ENCODE data around the gene RAP1GAP. TPM values are rescaled to one million over a fixed set of nuclear protein-coding genes. Genes with fewer than 3 reads are reported as not detected.
A peak's percentile ranks its signal among the peaks of the same experiment; 100 is the strongest.

RAP1GAP gene
- total and polyA plus RNA-seq, 5 donors, result 15.3 to 18.7 (median 16.8) TPM

DNA sequence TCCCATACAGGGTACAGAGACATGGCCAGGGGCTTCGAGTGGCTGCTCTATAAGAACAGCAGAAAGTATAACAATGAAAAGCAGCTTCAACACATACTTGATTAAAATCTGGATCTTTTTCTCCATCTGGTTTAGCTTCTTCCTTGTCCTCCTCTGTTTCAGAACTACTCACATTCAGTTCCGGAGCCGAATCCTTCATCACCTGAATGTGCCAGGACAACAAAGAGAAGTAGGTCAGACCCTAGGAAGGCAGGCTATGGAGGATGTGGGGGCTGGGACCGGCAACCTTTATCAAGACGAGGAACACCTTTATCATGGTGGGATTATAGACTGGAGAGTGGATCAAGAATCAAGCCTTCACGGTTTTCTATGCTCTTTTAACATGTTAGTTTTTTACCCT, 32.2 kb upstream of the RAP1GAP start:
- no peak overlapping the region for H3K4me3 ChIP-seq (ENCODE audit: low read length)
- DNase-seq (no peak), ATAC-seq (no peak)
- 90% methylated on average over 6 of the region's 6 CpGs for WGBS
- H3K9me3 ChIP-seq (ENCODE audit: control insufficient read depth, low read length), result no peaks in the 10 kb centered on the region
- intact Hi-C loops (cut with DNase I), result no loop called here
- H3K4me1 ChIP-seq (ENCODE audit: control insufficient read depth, insufficient read depth, low read length), result no peaks in the 10 kb centered on the region
- no peaks in the 10 kb centered on the region for H3K27me3 ChIP-seq (ENCODE audit: control insufficient read depth, insufficient read depth)
- H3K27ac ChIP-seq (ENCODE audit: low read length), result no peak overlapping the region

DNA sequence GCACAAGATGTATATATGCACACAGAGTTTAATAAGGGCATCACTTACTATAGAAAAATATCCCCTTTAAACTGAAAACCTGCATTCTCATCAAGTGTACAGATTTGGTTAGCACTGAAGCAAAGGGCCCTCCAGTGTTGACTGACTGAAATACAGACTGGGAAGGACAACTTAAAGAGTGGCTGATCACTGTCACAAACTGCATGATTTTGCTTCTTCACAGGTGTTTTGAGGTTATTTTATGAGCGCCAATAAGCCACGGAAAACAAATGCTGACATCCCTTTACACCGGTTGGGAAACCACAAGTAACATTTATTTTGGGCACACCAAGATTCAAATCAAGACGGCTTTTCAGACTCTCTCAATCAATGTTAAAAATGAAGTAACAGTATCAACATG, 30.9 kb upstream of the RAP1GAP start:
- Histone ChIP-seq H3K4me3 (ENCODE audit: low read length) (no peak overlapping the region), H3K27me3 (ENCODE audit: control insufficient read depth, insufficient read depth) (no peaks in the 10 kb centered on the region), H3K27ac (ENCODE audit: low read length) (no peak overlapping the region), H3K4me1 (ENCODE audit: control insufficient read depth, insufficient read depth, low read length) (no peaks in the 10 kb centered on the region), H3K9me3 (ENCODE audit: control insufficient read depth, low read length) (no peaks in the 10 kb centered on the region)
- intact Hi-C loops (cut with DNase I), result no loop called here
- no peak for ATAC-seq
- WGBS, result 90% methylated on average over 4 of the region's 4 CpGs
- no peak for DNase-seq

DNA sequence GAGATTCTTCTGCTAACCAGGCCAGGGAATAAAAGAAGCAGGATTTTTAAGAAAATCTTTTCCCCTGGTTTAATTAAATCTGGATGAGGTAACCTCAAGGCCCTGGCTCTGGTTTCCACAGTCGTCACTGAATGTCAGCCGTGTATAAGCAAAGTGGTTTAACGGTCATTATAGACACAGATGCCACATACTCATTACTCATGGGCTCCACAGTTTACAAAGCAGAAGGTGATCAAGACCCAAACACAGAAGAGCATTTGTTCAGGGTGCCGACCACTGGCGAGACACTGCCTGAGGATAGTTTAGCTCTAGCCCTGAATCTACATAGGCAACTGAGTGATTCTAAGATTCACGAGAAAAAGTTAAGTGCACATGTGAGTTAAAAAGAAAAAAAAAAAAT, 27.8 kb upstream of the RAP1GAP start:
- no peak overlapping the region for H3K27ac ChIP-seq (ENCODE audit: low read length)
- no peaks in the 10 kb centered on the region for H3K27me3 ChIP-seq (ENCODE audit: control insufficient read depth, insufficient read depth)
- DNase-seq, result no peak
- H3K9me3 ChIP-seq (ENCODE audit: control insufficient read depth, low read length), result no peaks in the 10 kb centered on the region
- H3K4me3 ChIP-seq (ENCODE audit: low read length), result no peak overlapping the region
- WGBS, result 92% methylated on average over 6 of the region's 6 CpGs
- no peak for ATAC-seq
- H3K4me1 ChIP-seq (ENCODE audit: control insufficient read depth, insufficient read depth, low read length), result no peaks in the 10 kb centered on the region
- intact Hi-C loops (cut with DNase I), result no loop called here

DNA sequence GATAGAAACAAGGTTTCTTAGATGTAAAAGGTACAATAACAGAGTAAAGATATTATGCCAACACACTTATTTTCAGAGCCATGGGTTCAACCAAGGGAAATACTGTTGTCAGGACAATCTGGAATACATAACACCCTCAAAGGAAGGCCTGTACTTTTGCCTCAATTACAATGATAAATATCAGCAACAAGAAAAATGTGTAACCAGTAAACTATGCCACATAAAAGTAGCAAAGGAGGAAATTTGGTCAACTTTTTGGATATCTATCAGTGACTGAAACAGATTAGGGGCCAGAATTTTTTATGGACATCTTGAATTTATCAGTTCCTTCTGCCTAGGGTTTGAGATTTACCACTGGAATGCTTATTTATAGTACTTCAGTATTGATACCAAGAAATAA, 24.6 kb upstream of the RAP1GAP start:
- H3K27ac ChIP-seq (ENCODE audit: low read length), result no peak overlapping the region
- no peak overlapping the region for H3K4me3 ChIP-seq (ENCODE audit: low read length)
- H3K27me3 ChIP-seq (ENCODE audit: control insufficient read depth, insufficient read depth), result no peaks in the 10 kb centered on the region
- ATAC-seq, result no peak
- no peaks in the 10 kb centered on the region for H3K9me3 ChIP-seq (ENCODE audit: control insufficient read depth, low read length)
- intact Hi-C loops (cut with DNase I), result no loop called here
- H3K4me1 ChIP-seq (ENCODE audit: control insufficient read depth, insufficient read depth, low read length), result no peaks in the 10 kb centered on the region
- DNase-seq, result no peak

DNA sequence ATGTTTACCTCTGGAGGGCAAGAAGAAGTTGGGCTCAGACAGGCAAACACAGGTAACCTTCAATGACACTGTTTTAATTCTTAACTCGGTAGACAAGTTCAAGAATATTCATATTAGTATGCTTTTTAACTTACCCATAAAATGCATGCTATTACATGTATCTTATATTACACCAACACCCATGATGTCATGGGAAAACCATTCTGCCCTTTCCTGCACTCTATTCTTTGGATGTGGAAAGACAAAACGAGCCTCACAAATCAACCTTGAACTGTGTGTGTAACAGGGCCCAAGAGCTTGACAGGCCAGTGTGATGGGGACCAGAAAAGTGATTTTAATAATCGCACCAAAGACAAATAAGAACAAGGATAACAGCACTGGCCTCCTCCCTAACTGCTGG, 22.6 kb upstream of the RAP1GAP start:
- Histone ChIP-seq H3K4me3 (ENCODE audit: low read length) (no peak overlapping the region), H3K4me1 (ENCODE audit: control insufficient read depth, insufficient read depth, low read length) (no peaks in the 10 kb centered on the region), H3K27me3 (ENCODE audit: control insufficient read depth, insufficient read depth) (no peaks in the 10 kb centered on the region), H3K27ac (ENCODE audit: low read length) (no peak overlapping the region), H3K9me3 (ENCODE audit: control insufficient read depth, low read length) (no peaks in the 10 kb centered on the region)
- no peak for DNase-seq
- WGBS, result 71% methylated on average over 3 of the region's 3 CpGs
- no peak for ATAC-seq
- intact Hi-C loops (cut with DNase I), result no loop called here

DNA sequence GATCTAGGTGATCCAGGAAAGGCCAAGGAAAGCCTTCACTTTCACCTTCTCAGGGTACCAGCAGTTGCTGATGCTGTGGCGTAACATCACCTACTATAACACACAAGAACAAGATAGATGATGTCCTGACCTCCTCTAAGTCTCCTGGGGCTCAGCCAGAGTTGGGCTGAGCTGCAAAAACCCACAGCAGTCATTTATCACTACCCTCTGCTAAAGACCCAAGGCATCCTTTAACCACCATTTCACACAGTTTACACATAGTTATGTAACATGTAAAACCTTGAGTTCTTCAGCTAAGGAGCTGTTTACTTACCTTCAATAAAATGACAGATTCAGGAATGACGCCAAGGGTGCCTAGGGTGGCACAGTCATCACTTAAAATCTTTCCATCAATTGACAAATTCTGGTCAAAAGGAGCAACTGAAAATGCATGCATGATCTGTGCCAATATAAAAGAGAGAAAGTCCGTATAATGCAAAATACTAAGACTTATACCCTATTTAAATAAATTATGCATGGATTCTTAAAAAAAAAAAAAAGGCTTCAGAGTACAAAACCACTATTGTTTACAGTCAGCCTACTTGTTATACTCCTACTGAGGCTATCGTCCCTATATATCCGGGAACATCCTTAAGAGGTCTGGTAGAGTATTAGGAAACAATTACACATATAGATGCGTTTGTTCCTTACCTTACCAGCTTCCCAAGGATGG, 20.7 kb upstream of the RAP1GAP start:
- intact Hi-C loops (cut with DNase I), result no loop called here

DNA sequence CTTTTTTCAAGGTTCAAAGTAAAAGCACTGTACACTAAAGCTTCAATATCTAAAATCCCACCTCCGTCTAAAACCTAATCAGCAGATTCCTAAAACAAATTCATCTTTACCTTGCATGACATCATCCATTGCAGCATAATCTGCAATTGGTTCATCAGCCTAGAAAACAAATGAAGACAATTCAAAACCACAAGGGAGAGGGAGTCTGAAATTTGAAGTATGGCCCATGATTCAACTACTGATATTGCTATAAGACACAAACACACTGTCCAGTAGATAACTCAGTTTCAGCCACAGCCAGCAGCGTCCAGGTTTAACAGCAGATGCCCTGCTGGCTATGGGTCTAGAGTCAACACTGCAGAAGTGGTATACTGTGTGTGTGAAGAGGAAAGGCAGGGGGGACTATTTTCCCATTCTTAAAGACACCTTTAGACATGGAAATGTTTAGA, 17.9 kb upstream of the RAP1GAP start:
- no peak for ATAC-seq
- intact Hi-C loops (cut with DNase I), result no loop called here
- no peak overlapping the region for H3K4me3 ChIP-seq (ENCODE audit: low read length)
- no peak for DNase-seq
- no peak overlapping the region for H3K27ac ChIP-seq (ENCODE audit: low read length)
- H3K27me3 ChIP-seq (ENCODE audit: control insufficient read depth, insufficient read depth), result no peaks in the 10 kb centered on the region
- 91% methylated on average over 2 of the region's 2 CpGs for WGBS
- H3K4me1 ChIP-seq (ENCODE audit: control insufficient read depth, insufficient read depth, low read length), result no peaks in the 10 kb centered on the region
- H3K9me3 ChIP-seq (ENCODE audit: control insufficient read depth, low read length), result no peaks in the 10 kb centered on the region

More for the DNA sequence above, 20.7 kb upstream of the RAP1GAP start:
- DNase-seq (no peak), ATAC-seq (no peak)
- H3K9me3 ChIP-seq (ENCODE audit: control insufficient read depth, low read length), result no peaks in the 10 kb centered on the region
- H3K4me3 ChIP-seq (ENCODE audit: low read length), result no peak overlapping the region
- WGBS, result 95% methylated on average over 6 of the region's 6 CpGs
- no peaks in the 10 kb centered on the region for H3K4me1 ChIP-seq (ENCODE audit: control insufficient read depth, insufficient read depth, low read length)
- no peak overlapping the region for H3K27ac ChIP-seq (ENCODE audit: low read length)
- no peaks in the 10 kb centered on the region for H3K27me3 ChIP-seq (ENCODE audit: control insufficient read depth, insufficient read depth)

DNA sequence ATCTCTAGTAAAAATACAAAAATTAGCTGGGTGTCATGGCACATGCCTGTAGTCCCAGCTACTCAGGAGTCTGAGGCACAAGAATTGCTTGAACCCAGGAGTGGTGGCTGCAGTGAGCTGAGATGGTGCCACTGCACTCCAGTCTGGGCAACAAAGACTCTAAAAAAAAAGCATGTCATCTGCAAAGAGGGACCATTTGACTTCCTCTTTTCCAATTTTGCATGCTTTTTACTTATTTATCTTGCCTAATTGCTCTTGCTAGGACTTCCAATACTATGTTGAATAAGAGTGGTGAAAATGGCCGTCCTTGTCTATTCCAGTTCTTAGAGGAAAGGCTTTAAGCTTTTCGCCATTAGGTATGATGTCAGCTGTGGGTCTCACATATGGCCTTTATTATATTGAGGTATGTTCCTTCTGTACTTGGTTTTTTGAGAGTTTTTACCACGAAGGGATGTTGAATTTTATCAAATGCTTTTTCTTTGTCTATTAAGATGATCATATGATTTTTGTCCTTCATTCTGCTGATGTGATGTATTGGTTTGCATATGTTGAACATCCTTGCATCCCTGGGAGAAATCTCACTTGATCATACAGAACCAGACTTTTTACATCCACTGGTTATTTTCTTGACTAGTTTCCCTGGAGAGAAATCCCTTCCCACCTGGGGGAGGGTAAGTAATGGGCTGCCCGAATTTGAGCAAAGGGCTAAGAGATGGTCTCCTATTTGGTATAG, 17.0 kb upstream of the RAP1GAP start:
- ATAC-seq (no peak), DNase-seq (no peak)
- H3K4me1 ChIP-seq (ENCODE audit: control insufficient read depth, insufficient read depth, low read length), result no peaks in the 10 kb centered on the region
- H3K27ac ChIP-seq (ENCODE audit: low read length), result no peak overlapping the region
- H3K4me3 ChIP-seq (ENCODE audit: low read length), result no peak overlapping the region
- no peaks in the 10 kb centered on the region for H3K9me3 ChIP-seq (ENCODE audit: control insufficient read depth, low read length)
- 97% methylated on average over 4 of the region's 4 CpGs for WGBS
- no peaks in the 10 kb centered on the region for H3K27me3 ChIP-seq (ENCODE audit: control insufficient read depth, insufficient read depth)
- intact Hi-C loops (cut with DNase I), result no loop called here

DNA sequence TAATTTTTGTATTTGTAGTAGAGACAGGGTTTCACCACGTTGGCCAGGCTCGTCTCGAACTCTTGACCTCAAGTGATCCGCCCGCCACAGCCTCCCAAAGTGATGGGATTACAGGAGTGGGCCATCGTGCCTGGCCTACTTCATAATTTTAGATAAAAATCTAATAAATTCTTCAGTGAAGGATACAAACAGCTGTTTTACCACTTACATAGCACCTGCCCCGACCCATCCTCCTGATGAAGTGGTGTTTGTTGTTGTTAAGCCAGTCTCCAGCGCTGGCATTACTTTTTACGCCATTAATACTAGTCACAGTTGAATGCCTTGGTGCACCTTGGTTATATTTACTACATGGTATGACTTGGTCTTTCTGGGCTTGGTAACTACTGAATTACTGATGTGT, 12.3 kb upstream of the RAP1GAP start:
- no peak for ATAC-seq
- Histone ChIP-seq H3K4me1 (ENCODE audit: control insufficient read depth, insufficient read depth, low read length) (no peaks in the 10 kb centered on the region), H3K4me3 (ENCODE audit: low read length) (no peak overlapping the region), H3K27ac (ENCODE audit: low read length) (no peak overlapping the region), H3K9me3 (ENCODE audit: control insufficient read depth, low read length) (no peaks in the 10 kb centered on the region), H3K27me3 (ENCODE audit: control insufficient read depth, insufficient read depth) (no peaks in the 10 kb centered on the region)
- WGBS, result 86% methylated on average over 9 of the region's 9 CpGs
- intact Hi-C loops (cut with DNase I), result no loop called here
- DNase-seq, result peak in 1 of 3 donors; percentile 41

DNA sequence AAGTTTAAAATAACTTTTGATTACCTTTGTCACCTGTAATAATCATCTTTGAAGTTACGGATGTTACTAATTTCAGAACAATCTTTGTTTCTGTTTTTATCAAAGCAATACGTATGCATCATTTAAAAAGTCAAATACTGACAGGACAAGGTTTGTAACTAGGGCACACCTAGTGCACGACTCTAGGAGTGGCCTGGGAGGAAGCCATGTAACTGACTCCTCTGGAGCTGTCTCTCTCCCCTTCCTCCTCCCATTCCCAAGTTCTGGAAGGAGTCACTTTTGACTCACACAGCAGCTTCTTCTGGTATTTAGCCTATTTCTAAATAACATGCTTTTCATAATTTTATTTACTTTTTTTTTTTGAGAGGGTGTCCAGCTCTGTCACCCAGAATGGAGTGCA, 11.8 kb upstream of the RAP1GAP start:
- WGBS, result 62% methylated on average over 3 of the region's 3 CpGs
- intact Hi-C loops (cut with DNase I), result no loop called here
- no peak overlapping the region for H3K27ac ChIP-seq (ENCODE audit: low read length)
- no peaks in the 10 kb centered on the region for H3K27me3 ChIP-seq (ENCODE audit: control insufficient read depth, insufficient read depth)
- H3K4me3 ChIP-seq (ENCODE audit: low read length), result no peak overlapping the region
- ATAC-seq (peak in 1 of 2 donors; percentile 35), DNase-seq (no peak)
- H3K4me1 ChIP-seq (ENCODE audit: control insufficient read depth, insufficient read depth, low read length), result no peaks in the 10 kb centered on the region
- H3K9me3 ChIP-seq (ENCODE audit: control insufficient read depth, low read length), result no peaks in the 10 kb centered on the region

DNA sequence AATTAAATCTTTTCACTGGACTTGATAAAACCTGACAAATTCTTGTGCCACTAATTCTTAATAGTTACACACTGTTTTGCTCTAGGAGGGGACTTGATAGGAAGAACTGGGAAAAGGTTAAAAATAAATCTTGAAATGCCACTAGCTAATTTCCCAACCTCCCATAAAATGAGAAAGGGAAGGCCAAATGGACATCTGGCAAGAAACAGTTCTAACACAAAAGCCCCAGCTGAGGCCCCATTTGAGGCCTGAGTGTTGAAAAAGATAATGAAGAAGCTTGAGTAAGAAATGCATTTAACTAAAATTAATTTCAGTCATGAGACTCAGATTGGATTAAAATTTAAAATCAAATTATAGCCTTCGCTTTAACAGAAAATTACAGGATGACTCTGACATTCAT, 11.2 kb upstream of the RAP1GAP start:
- Histone ChIP-seq H3K27ac (ENCODE audit: low read length) (no peak overlapping the region), H3K9me3 (ENCODE audit: control insufficient read depth, low read length) (no peaks in the 10 kb centered on the region), H3K4me1 (ENCODE audit: control insufficient read depth, insufficient read depth, low read length) (no peaks in the 10 kb centered on the region), H3K4me3 (ENCODE audit: low read length) (no peak overlapping the region), H3K27me3 (ENCODE audit: control insufficient read depth, insufficient read depth) (no peaks in the 10 kb centered on the region)
- intact Hi-C loops (cut with DNase I), result no loop called here
- WGBS, result 87% methylated on average over 1 of the region's 1 CpG
- ATAC-seq (no peak), DNase-seq (no peak)
